Measurements from ENCODE around the gene NOS1AP.

Gene NOS1AP

DNA sequence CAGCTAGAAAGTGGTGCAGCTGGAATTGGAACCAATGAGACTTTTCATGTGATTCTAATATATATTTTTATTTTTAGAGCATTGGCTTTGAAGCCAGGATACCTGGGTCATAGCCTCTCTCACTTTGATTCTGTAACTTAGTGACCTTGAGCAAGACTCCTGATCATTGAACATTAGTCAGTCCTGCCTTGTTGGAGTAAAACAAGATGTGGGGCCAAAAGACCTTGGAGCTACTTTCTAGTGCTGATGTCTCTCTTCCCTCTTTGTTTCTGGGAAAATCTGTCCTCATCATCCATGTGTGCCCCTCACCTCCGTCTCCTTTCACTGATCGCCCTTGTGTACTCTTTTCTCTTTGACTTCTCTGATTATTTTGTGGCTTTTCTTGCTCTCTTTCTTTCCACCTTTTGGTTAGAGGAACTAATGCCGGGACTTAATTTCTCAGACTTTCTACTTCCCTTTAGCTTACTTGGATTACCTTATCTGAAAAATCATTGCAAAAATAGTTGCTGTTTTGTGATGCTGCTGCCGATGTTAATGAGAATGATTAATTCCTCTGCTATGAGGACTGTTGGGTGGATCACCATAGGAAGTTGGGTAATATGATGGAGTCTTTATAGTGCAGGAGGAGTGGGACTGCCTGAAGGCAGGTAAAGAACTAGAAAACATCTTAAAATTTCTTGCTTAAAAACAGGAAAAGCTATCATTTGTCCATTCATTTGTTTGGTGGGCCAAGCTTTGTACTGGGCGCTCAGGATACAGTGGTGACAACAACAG is 72.0 kb downstream of the NOS1AP start:
- DNase-seq: no peak

DNA sequence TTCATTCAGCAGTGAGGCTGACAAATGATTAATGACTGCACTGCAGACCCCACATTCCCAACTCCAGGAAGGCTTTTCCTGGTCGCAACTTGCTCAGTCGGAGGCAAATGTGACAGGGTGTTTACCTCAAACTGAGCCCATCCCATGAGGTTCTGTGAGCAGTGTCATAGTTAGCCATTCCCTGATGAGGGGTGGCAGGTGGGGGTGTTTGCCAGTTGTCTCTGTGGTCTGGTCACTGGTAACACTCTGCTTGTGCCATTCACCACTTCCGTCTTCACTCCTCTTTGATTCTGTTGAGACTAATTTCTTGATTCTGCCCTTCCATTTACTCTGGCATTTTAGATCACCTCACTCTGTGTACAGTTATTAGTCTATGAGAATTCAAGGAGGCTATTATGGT is 73.5 kb downstream of the NOS1AP start:
- DNase-seq: no peak

DNA sequence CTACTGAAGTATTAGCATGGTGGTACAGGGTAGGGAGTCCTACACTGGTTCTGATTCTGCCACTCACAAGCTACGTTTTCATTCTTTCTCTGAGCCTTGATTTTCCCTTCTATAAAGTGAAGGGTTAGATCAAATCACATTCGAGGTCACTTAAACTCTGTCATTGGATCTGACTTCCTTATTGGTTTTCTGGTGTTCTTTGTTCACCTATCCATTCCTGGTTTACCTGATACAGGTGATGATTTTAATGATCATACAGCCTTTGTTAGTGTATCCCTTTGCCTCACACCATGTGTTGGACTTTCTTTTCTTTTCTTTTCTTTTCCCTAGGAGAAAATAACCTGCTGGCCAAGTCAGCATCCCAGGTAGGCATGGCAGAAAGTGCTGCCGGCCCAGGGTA is 74.8 kb downstream of the NOS1AP start:
- DNase-seq: no peak

DNA sequence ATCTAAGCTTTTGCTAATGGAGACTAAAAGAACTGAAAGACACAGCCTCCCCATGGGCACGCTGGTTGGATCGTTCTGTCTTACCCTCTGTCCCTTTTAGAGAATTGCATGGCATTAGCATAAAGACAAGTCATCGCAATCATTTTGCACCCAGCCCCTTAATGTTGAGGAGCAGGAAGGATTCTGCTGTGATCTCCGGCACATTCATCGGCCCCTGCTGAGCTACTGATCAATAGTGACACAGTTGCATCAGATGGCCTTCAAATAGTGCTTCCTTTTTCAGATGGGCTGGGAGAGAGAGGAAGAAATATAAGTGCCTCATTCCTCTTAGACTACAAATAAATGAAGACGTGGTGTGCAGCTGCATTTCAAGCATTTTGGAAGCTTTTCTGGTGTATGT is 75.4 kb downstream of the NOS1AP start:
- DNase-seq: no peak

DNA sequence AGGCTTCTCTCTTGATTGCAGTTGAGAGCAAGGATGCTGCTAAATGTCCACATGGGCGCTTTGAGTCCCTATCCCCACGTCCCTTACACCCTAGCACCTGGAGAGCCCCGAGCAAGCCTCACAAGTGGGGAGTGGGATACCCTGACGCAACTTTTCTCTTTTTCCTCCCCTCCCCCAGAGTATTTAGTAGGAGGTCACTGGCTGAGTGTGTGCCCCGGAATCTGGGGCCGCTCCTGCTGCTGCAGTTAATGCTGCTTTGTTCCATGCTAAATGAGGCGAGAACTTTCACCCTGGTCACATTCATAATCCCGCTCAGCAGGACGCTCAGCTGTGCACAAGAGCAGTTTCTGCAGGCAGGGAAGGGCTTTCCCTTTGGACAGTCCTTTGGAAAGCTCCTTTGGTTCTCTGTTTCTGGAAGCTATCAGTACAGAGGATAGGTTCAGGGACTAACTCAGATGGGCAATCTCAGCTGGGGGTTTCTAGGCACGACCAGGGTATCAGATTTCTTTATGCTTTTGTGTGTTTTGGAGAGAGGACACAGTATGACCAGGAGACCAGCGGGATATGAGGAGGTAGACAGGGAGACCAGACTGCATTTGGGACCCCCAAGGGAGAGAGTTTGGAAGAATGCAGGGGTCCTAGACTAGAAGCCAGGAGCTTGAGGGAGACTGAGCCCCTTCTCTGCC is 75.9 kb downstream of the NOS1AP start:
- no peak for DNase-seq

DNA sequence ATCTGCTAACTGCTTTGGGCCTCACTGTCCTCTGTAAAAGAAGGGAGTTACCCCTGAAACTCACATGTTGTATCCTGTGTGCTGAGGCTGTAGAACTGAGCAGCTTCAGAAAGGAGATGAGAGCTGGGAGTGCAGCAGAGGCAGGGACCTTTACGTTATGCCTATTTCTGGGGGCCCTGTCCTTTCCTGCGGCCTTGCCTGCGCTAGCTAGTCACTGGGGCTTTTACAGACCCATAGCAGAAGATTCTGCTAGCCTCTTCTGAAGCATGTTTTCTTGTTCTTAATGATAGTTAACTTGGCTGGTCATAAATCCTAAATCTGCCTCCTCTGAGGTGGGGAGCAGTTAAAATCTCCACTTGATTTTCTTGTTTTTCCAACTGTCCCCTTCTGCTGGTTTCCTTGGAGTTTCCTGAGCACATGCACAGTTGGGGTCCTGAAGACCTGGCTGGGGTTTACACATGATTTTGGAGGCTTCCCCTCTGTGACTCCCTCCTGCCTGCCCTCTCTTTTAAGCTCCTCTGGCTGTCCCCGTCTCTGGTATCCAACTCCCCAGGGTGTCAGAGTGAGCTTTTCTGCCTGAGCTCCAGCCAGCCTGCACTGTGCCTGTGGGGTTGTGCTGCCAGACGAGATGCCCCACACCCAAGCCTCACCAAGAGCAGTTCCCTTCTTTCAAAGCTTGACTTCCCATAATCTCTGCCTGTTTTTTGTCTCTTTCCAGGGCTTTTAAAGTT is 76.6 kb downstream of the NOS1AP start:
- no peak for DNase-seq

DNA sequence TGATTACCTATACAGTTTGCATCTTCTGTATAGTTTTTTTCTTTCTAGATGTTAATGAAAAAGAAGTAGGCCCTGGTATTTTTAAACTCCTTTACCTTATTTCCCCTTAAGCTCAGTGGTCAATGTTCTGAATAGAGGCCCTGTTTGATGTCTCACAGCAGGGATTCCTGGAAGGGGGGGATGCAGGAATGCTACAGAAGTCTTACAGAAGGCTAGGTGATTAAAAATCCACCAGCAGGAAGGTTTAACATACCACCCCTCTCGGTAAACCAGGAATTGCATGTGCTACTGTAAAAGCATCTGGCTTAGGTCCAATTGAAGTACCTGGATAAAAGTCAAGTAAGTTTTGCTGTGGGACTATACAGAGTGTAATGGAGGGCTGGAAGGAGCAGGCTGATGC is 78.3 kb downstream of the NOS1AP start:
- no peak for DNase-seq

DNA sequence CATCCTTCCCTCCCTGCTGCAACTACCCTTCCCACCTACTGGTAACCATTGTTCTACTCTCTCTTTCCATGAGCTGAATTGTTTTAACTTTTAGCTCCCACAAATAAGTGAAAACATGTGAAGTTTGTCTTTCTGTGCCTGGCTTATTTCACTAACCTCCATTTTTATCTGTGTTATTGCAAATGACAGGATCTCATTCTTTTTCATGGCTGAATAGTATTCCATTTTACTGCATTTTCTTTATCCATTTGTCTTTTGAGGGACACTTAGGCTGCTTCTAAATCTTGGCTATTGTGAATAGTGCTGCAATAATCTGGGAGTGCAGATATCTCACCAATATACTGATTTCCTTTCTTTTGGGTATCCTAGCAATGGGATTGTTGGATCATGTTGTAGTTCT is 80.6 kb downstream of the NOS1AP start:
- no peak for DNase-seq

DNA sequence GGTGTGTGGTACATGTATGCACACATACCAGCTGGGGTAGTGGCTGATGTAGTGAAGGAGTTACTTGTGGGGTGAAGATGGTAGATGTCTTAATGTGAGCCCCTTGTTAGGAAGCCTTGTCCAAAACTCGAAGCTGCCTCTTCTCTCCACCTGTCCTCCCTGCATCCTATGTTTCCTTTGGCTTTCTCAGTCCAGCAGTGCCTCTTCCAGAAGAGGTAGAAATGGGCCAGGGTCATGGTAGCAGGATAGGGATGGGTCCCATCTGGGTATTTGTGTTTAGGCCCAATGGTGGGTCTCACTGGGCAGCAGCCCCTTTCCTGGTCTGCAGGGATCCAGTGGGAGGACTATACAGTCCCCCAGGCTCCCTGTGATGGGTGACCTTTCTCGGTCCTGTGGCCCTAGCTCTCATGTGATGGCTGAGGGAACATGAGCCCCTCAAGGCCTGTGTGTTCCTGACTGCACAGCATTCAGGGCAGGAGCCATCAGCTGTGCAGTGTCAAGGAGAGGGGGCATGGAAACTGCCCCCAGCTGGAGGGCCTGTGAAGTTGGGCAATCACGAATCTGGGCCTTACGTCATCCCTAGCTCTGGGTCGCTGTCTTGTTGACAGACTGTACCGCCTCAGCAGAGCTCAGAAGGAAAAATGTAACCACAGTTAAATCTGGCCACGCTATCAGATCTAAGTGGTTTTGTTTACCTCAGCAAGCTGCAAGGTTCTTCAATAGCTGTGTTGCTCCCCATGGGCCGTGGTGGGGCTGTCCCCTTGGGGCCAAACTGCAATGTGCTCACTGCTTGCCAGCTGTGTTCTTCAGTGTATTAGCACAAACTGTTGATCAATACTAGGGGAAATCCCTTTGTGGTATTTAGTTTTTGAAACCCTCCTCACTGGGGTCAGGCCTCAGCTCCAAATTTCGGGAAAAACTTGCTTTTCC is 82.7 kb downstream of the NOS1AP start:
- no peak for DNase-seq

DNA sequence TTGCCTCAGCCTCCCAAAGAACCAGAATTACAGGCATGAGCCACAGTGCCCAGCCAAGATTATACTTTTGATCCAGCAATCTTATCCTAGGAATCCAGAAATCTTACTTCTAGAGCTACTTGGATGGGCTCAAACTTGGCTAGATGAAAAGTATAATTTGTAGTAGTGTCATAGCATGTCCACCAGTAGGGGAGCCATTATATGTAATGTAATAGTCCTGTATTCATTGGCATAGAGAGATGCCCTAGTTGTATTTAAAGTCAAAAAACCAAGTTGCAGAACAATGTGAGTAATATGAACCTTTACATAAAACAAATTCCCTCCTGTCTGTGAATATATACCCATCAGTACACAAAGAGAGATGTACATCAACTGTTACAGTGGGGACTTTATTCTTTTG is 83.9 kb downstream of the NOS1AP start:
- no peak for DNase-seq

DNA sequence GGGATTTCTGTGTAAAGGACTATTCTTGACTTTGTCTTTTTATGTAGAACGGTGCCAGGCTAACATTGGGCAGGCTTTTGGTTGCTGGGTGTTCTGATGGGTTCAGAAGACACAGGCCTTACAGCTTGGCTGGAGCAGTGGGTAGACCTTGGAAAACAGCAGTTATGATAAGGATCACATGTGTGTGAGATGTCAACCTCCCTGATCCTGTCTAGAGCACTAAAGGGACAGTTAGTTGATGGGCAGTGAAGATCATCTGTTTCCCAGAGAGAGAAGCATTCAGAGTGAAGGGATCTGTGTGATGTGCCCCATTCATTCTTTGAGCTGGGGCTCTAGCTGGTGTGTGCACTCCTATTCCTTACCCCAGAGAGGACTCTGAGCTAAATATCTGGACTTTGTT is 88.0 kb downstream of the NOS1AP start:
- no peak for DNase-seq

DNA sequence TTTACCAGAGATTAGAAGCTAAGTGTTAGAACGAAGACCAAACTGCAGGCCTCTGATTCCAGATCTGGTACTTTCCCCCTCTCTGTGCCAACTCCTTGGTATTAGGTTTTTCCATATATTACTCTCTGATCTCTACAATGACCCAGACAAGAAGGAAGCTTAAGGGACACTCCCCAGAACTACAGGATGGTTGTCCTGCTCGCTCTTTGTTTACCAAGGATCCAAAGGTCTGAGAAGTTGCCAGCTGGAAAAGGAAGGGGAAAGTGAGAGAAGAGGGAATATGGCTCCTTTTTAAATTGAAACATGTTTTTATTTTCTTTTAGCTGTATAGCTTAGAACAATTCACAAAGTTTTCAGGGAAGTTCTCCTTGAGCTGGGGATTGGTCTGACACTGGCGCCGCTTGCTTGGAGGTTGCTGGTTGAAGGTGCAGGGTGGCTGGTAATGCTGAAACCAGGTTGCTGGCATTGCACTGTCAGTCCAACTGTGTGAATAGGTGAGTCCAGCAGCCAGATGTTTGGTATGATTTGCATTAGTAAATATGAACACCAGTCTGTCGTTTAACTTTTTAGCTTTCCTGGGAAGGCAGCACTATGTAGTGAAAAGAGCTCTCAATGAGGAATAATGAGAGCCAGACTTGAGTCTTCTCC is 89.3 kb downstream of the NOS1AP start:
- DNase-seq: no peak

DNA sequence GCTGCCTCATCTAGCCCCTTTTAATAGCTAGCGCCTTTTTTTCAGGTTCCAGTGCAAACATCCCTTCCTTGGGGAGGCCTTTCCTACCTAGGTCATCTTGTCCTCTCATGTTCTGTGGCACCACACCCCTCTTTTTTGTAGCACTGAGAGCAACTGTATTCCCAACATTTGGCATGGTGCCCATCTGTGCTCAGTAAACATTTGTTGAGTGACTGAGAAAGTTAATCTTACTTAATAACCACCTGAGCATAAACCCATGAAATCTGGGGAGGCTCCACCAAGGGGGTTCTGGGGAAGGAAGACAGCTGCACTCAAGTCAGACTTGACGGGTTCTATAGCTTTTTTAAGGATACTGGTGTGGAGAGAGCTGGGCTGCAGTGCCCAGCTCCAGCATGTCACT is 90.0 kb downstream of the NOS1AP start:
- DNase-seq: no peak

DNA sequence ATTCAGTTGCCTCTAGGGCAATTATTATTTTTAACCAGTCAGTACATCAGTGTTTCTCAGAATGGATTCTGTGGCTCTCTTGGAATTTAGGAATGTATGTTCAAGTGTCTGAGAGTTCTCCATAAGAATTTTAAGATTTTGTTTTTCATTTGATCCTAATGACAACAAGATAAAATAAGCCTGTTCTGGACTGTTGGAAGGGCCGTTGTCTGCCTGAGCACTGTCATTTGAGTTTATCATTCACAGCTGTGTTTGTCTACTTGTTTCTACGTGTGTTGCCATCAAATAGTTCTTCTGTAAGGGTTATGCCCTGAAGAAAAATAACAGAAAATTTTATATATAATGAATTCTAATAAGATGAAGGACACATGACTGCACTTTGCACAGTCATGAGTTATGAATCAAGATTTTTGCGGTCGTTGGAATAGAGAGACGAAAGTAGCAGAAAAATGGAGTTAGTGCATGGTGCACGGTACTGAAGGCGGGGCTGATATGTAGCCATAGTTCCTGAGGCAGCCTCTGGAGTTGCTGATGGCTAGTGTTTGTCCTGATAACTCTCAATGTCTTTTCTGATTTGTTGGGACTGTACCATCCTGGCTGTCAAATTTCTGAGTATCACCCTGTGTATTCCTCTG is 92.5 kb downstream of the NOS1AP start:
- DNase-seq: no peak

DNA sequence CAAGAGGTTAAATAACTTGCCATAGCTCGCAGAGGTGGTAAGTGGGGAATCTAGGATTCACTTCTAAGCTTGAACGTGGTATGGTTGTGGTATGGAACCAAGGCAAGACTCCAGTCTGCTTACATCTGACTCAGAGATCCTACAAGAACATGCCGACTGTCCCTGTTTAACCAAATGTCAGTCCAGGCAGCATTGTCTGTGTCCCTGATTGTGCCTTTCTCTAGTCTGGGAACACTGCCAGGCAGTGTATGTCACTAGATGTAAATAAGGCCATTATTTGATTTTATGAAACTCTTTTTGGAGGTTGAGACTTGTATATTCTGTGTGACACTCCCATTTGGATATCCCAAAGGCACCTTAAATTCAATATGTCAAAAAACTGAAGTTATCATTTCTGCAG is 96.0 kb downstream of the NOS1AP start:
- no peak for DNase-seq

DNA sequence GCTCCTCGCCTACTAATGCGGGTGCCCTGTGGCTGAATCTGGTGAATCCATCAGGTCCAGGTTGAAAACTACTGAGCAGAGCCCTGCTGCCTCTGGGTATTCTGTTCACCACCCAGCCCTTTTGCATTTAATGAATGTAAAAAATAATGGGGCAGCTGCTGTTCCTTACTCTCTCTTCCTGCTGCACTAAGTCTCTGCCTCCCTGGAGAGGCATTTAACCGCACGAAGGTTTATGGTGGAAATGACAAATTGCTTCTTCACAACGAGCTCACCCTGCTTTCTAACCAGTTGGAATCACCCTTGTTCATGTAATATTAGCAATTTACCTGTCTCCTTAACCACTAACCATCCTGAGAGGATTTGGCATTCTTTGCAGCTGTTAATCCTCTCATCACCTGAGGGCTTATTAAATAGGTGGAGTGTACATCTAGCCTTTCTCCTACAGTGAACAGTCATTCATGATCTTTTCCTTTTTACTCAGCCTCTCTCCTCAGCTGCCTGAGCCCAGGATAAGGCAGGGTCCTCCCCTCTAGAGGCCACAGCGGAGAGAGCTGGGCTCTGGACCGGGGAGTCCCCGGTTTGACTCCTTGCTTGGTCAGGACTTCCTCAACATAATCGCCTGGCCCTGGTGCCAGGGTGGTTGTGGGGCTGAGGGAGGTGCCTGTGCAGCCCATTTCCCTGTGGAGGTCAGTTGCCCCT is 97.6 kb downstream of the NOS1AP start:
- DNase-seq: no peak

DNA sequence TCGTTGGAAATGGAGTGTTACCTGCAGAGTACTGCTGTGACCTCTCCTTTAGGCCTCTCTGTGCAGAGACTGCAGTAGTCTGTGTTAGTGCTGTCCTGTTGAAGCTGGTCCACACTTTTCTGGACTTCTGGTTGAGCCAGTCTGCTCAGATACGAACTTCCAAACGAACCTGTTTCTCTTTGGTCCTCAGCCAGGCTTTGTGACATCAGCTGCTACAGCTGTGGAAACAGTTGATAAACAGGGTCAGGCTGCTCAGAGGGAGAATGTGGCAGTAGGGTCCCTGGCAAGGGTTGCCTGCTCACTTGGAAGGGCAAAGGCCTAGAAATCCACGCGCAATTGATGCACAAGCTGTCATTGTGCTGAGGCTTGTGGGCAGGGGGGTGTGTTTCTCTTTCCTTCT is 98.8 kb downstream of the NOS1AP start:
- DNase-seq: no peak

DNA sequence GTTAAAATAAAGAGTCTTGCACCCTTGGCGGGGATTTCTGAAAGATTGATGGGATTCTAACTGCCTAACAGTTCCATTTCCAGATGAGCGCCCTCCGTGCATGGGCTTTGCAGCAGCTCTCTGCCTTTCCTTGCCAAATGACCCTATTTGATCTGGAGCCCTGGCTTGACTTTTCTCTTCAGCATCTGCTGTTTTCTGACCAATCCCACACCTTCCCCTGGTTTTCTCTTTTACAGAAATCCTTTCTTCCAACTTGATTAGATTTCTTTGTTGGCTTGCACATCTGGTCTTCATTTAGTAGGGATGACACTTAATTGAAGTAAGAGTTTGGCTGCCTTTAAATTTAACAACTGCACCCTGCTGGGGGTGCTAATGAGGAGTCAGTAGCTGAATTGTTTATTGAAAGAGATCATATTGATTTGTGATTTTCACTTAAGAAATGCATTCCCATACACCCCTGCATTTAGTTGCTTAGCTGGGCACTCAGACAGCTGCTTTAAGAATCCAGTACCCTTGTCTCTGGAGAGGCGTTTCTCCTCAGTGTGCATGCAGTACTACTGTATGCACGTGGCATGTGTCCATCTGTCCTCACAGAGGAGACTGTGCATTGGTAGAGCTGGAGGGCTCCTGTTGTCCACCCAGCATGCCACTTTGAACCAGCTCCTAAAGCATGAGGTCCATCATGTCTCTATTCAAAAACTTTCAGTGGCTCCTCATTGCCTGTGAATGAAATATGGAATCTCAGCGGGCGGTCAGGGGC is 99.7 kb downstream of the NOS1AP start:
- no peak for DNase-seq

DNA sequence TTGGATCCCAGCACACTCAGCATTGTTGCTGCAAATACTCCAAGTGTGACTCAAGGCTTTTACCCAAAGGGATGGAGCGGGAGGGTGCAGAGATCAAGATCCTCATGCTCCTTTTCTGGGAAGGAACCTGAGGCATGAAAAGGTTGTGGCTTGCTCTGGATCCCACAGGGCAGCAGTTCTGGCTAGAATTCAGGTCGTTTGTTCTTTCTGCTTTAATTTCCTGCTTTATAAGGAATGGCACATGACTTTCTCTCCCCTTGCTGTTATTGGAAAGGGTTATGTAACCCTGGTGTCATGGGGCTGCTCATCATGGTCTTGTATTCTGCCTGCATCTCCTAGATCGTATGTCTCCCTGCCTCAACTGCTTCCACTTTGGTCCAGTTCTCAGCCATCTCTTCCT is 101.6 kb downstream of the NOS1AP start:
- DNase-seq: no peak

DNA sequence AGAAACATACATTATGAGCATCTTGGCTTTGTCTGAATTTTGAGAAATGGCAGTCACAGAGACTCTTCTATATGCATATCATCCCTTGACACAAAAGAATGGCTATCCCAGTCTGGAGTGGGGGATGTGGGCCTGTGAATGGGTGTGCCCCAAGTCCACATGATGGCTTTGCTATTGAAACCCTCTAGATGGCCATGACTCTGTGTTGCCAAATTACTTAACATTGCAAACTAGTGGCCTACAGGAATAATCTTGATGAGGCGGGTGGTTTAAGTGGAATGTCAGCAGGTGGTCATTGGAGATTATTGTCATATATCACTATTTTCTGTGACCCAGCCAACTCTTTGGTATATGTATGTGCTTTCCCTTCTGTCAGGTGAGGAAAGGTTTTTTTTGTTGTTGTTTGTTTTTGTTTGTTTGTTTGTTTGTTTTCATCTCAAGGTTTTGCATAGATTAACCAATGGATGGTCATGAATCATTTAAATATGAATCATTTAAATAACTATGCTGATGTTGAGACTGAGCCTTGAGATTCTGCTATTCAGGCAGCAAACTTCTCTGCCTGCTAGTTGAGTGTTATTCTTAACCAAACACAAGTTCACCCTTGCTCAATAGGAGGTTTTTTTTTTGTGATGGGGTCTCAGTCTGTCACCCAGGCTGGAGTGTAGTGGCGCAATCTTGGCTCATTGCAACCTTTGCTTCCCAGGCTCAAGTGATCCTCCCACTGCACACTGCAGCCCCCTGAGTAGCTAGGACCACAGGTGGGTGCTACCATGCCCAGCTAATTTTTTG is 103.0 kb downstream of the NOS1AP start:
- DNase-seq: no peak
